HG02870 (cell line): ENCODE results near the gene SSC5D.

Experiments used
- ATAC-seq: cut with Tn5 transposase; IDR thresholded peaks from one replicate; pipeline ENCODE4 v1.9.1; 2021; ENCODE audit warnings: mild to moderate bottlenecking, moderate library complexity; ENCODE audit not compliant: unreplicated experiment

SSC5D gene

GRCh38 chr19:55552620-55553019, 64.4 kb downstream of the SSC5D start:
- no peak for ATAC-seq

DNA sequence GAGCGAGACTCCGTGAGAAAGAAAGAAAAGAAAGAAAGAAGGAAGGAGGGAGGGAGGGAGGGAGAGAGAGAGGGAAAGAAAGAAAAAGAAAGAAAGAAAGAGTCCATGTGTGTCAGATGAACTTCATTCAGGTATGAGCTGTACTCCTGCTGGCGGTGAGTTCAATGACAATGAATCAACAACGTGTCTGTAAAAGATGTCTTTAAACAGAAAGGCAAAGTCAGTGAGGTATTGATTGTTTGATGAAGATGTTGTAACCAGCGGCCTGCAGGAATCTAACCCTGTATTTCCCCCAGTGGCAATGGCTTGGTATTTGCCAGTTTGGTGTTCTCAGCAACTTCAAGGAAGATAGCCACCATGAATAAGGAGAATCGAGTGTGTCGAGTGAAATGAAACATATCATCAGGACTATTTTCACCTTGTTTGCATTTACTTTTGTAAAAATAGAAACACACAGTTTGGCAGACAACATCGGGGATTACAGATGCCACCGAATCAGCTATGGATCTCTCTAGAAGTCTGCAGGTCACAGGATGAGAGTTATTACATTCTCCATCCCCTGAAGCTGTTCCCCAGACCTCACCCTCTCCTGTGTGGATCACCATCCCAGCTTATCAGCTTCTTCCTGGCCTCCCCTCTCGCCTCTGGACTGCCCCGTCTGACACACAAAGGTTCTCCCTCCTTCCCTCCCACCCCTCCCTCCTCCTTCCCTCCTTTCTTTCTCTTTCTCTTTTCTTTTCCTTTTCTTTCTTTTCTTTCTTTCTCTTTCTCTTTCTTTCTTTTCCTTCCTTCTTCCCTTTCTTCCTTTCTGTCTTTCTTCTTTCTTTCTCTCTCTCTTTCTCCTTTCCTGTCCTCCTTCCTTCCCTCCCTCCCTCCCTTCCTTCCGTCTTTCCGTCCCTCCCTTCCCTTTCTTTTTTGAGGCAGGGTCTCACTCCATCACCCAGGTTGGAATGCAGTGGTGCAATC, 65.3 kb downstream of the SSC5D start:
- no peak for ATAC-seq

DNA sequence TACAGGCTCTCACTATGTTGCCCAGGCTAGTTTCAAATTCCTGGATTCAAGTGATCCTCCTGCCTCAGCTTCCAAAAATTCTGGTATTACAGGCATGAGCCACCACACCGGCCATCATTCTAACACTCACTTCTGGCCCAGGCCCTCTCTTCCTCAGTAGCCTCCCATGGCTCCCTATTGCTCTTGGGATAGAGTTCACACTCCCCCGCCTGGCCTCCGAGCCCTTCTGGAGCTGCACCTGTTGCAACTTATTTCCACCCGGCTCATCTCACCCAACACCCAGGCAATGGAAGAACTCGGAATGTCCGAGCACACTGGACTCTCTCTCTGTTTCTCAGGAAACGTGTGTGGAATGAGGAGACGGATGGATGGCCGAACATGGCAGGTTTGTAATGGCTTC, 66.1 kb downstream of the SSC5D start:
- no peak for ATAC-seq

GRCh38 chr19:55554741-55555152, 66.5 kb downstream of the SSC5D start:
- ATAC-seq, result no peak

- no peak for ATAC-seq
Observed at GRCh38 chr19:55559684-55560083, 71.4 kb downstream of the SSC5D start.

DNA sequence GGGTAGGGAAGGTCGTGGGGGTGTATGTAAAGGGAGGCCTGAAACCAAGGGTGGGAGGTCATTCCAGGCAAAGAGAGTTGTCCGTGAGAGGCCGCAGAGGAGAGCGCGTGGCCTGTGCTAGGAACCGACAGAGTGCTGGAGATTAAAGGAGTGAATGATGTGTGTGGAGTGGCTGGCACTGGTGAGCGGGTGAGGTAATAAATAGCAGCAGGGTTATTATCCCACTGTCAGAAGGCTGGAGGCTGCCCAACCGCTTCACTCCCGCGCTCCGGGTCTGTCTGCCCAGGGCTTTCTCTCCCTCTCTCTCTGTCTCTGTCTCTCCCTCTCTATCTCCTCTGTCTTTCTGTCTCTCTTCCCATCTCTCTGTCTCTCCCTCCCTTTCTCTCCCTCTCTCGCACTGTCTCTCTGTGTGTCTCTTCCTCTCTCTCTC, 75.0 kb downstream of the SSC5D start:
- no peak for ATAC-seq

DNA sequence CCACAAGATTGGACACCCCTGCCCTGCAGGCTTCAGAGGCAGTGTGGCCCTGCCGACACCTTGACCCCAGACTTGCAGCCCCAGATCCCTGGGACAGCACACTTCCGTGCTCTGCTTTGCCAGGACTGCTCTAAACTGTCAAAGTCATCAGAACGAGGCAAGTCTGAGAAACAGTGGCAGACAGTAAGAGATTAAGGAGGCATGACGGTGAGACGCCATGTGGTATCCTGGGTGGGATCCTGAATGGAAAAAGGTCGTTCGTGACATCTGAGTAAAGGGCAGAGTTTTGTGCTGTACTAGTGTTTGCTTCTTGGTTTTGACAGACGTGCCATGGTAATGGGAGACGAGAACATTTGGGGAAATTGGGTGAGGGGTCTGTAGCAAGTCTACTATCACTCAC, 78.6 kb downstream of the SSC5D start:
- ATAC-seq, result no peak

DNA sequence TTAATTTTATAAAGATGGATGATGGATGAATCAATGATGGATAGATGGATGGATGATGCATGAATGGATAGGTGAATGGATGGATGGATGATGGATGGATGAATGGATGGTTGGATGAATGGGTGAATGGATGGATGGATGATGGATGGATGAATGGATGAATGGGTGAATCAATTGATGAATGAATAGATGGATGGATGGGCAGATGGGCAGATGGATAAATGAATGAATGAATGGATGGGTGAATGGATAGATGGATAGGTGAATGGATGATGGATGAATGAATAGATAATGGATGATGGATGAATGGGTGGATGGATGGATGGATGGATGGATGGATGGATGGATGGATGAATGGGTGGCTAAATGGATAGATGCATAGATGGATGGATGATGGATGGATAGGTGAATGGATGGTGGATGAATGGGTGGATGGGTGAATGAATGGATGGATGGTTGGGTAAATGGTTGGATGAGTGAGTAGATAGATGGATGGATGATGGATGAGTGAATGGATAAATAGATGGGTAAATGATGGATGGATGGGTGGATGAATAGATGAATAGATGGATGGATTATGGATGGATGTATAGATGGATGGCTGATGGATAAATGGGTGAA, 79.6 kb downstream of the SSC5D start:
- no peak for ATAC-seq
